ENCODE measurements around the gene FAM229B. TPM values are rescaled to one million over a fixed set of nuclear protein-coding genes. Genes with fewer than 3 reads are reported as not detected.

Gene FAM229B
- 4.5 and 5.1 TPM in 2 replicates for total RNA-seq

GRCh38 chr6:112087136-112087911 lies at the start of gene FAM229B, which contains the start of gene TUBE1:
TSS of gene FAM229B (plus strand) at chr6:112087591. CDS start at chr6:112099284, 11,693 bp downstream.
TSS of gene TUBE1 (minus strand) at chr6:112087482. CDS start at chr6:112087434, 48 bp downstream.

DNA sequence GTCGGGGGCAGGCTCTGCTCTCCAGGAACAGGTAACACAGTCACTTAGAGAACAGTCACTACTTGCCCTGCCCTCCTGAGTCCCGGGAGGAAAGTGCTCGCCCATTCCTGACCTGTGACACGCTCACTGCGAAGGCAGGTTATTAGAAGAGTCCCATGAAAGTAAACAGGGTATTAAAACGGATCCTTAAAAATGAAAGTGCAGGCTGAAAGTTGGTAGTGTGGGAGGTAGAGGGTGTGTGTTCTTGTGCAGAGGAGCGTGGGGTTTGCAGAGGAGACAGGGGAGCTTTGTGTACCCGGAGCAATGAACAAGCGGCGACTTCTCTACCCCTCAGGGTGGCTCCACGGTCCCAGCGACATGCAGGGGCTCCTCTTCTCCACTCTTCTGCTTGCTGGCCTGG lies 33.4 kb upstream of the FAM229B start, which contains the start of gene CCN6:
Gene CCN6, plus strand, starts transcription at position 104 of the 400 bp plus-strand sequence. Its CDS starts 254 bp downstream, at position 358.

Other genes with a start within 250 kb of the FAM229B start
- gene FYN, start 214.1 kb upstream of the FAM229B start, total RNA-seq, result 55.1 and 57.5 TPM in 2 replicates
- gene CCN6, start 33.5 kb upstream of the FAM229B start, total RNA-seq, result not detected in 2 replicates
- 18.4 and 23.3 TPM in 2 replicates for gene TUBE1, start 109 bp upstream of the FAM229B start, total RNA-seq
- 511 and 632 TPM in 2 replicates for gene LAMA4, start 167.0 kb downstream of the FAM229B start, total RNA-seq